Measurements from ENCODE around the gene ANK3.
"Not testable (repeated sequence)": the region's sequence is repeated elsewhere in the genome, so short reads cannot be mapped to it uniquely, and the experiment has no call there.

The ANK3 gene

GRCh38 chr10:60305380-60305892, 84.2 kb downstream of the ANK3 start:
- no peak for DNase-seq (ENCODE audit: low read depth in 3 of 3)

- no peak for DNase-seq (ENCODE audit: low read depth in 3 of 3)
Observed at GRCh38 chr10:60304829-60305379, 84.8 kb downstream of the ANK3 start.

- no peak for DNase-seq (ENCODE audit: low read depth in 3 of 3)
Observed at GRCh38 chr10:60303778-60304177, 85.9 kb downstream of the ANK3 start.

GRCh38 chr10:60299961-60300883, 89.5 kb downstream of the ANK3 start:
- DNase-seq (ENCODE audit: low read depth in 3 of 3), result no peak

GRCh38 chr10:60299390-60299778, 90.3 kb downstream of the ANK3 start:
- no peak for DNase-seq (ENCODE audit: low read depth in 3 of 3)

GRCh38 chr10:60298408-60299389, 91.0 kb downstream of the ANK3 start:
- DNase-seq (ENCODE audit: low read depth in 3 of 3), result no peak

- no peak for DNase-seq (ENCODE audit: low read depth in 3 of 3)
Observed at GRCh38 chr10:60296073-60296472, 93.6 kb downstream of the ANK3 start.

GRCh38 chr10:60295028-60295937, 94.4 kb downstream of the ANK3 start:
- no peak for DNase-seq (ENCODE audit: low read depth in 3 of 3)

GRCh38 chr10:60293581-60294175, 96.0 kb downstream of the ANK3 start:
- DNase-seq (ENCODE audit: low read depth in 3 of 3), result no peak

GRCh38 chr10:60292998-60293397, 96.7 kb downstream of the ANK3 start:
- DNase-seq (ENCODE audit: low read depth in 3 of 3), result no peak

GRCh38 chr10:60292536-60292935, 97.1 kb downstream of the ANK3 start:
- DNase-seq (ENCODE audit: low read depth in 3 of 3), result not testable (repeated sequence)

GRCh38 chr10:60291344-60291930, 98.2 kb downstream of the ANK3 start:
- no peak for DNase-seq (ENCODE audit: low read depth in 3 of 3)

- DNase-seq (ENCODE audit: low read depth in 3 of 3), result no peak
Observed at GRCh38 chr10:60290558-60290957, 99.1 kb downstream of the ANK3 start.

- no peak for DNase-seq (ENCODE audit: low read depth in 3 of 3)
Observed at GRCh38 chr10:60289800-60290199, 99.9 kb downstream of the ANK3 start.

GRCh38 chr10:60288256-60288655, 101.4 kb downstream of the ANK3 start:
- DNase-seq (ENCODE audit: low read depth in 3 of 3), result no peak

- DNase-seq (ENCODE audit: low read depth in 3 of 3), result no peak
Observed at GRCh38 chr10:60286559-60286958, 103.1 kb downstream of the ANK3 start.

GRCh38 chr10:60283397-60283796, 106.3 kb downstream of the ANK3 start:
- no peak for DNase-seq (ENCODE audit: low read depth in 3 of 3)

- DNase-seq (ENCODE audit: low read depth in 3 of 3), result no peak
Observed at GRCh38 chr10:60282771-60283353, 106.8 kb downstream of the ANK3 start.

- no peak for DNase-seq (ENCODE audit: low read depth in 3 of 3)
Observed at GRCh38 chr10:60281792-60282353, 107.8 kb downstream of the ANK3 start.
